Measurements from ENCODE around the gene NOL6. TPM values are rescaled to one million over a fixed set of nuclear protein-coding genes. Genes with fewer than 3 reads are reported as not detected.

Gene NOL6
- total and polyA plus RNA-seq, 2 of the 8 experiments (the other 6 are each of a cell fraction or from before 2014, with no cell fraction given), result 44.0 to 55.0 TPM

DNA sequence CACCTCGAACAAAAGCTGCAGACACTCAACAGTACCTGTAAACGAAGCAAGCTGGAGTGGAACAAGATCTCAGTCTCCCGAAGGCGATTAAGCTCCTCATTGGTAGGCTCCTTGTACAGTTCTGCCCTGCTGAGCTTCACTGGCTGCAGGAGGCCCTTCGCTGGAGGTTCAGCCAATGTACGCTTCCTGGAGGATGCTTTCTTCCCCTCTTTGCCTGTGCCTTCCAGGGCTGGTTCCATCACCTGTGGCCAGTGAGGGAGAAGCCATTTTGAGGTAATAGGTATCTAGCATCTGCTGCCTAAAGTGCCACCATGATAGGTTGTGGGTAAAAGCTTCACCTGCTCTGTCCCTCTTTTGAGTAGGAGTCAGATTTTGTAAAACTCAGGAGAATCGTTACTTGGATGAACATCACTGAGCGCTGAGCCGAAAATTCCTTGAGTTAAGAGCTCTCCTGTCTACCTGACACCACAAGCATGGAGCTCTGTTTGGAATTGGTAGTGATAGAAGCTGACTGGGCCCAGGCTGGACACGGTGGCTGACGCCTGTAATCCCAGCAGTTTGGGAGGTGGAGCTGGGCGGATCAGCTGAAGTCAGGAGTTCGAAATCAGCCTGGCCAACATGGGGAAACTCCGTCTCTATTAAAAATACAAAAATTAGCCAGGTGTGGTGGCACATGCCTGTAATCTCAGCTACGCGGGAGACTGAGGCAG is 1.4 kb downstream of the NOL6 start (continued):
- no peak for TF ChIP-seq MAFK (IDR thresholded peaks at IDR 0.05; ENCODE audit: low read depth, low read length)
- TF ChIP-seq MAX (IDR thresholded peaks at IDR 0.05), result no peak
- TF ChIP-seq USF2 (IDR thresholded peaks at IDR 0.05; ENCODE audit: low read length), result no peak
- no peak for TF ChIP-seq SP2 (IDR thresholded peaks at IDR 0.05; ENCODE audit: low read length)
- TF ChIP-seq POLR2A (IDR thresholded peaks at IDR 0.05; ENCODE audit: control extremely low read depth in 1 of 2, low read depth in 2 of 2, low read length in 2 of 2), result no peak
- no peak for TF ChIP-seq CBX8 (IDR thresholded peaks at IDR 0.05; ENCODE audit: borderline replicate concordance, low read depth, low read length)
